ENCODE data around the gene SIGLEC7.
"Not testable (repeated sequence)": the region's sequence is repeated elsewhere in the genome, so short reads cannot be mapped to it uniquely, and the experiment has no call there.

SIGLEC7 gene

DNA sequence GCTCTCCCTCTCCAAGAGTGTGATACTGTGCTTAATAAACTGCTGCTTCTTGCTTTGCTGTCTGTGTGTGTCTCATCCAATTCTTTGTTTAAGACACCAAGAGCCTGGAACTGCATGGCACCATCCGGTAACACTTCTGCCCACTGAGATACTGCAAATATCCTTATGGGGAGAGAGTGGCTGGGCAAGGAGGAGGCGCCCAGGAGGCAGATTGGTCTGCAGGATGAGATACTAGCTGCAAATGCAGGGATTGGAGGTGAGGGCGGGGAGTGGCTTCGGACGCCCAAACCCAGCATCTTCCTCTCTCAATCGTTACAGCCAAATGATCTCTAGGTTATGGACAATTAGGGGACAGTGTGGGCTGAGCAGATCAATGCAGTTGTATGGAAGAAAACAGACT is 1.7 kb upstream of the SIGLEC7 start:
- no peak for DNase-seq

DNA sequence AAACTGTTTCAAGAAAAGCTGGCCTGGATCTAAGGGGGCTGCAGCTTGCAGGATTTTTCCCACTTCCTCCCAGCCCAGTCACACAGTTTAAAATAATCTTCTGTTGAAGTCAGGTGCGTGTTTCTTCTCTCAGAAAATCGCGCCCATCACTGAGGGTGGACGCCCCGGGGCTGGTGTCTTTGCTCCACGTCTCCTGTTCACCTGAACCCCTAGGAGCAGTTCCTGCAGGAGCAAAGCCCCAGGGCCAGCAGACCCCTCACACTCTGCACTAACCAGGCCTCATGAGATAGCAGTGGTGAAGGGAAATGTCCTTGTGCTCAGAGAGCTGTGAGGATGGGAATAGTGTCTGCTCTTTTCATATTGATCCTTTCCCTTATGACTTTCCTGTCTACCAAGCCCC is 920 bp upstream of the SIGLEC7 start:
- DNase-seq: no peak

DNA sequence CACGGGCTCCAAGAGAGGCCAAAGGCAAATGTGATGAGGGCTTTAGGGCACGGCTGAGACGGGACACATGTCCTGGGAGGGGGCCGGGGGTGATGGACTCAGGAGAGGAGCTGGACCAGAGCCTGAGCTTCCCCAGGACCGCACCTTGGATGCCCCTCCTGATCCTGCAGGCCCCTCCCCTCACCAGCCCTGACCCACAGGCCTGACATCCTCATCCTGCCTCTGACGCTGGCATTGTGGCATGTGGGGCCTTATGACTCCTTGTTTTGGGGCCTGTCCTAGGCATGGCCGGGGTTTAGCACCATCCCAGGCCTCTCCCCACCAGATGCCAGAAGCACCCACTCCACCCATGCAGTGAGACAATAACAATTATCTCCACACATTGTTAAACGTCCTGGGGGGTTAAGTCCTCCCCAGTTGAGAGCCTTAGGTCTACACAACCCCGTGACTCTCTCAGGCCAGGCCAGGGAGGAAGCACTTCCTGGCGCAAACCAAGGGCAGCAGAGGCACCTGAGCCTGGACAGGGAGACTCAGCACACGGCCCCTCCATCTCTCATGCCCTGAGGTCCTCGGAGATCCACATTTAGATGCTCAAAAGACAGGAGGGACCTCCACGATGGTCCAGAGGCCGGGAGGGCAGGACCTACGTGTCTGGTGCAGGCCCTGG is 841 bp downstream of the SIGLEC7 start:
- DNase-seq: not testable (repeated sequence)

DNA sequence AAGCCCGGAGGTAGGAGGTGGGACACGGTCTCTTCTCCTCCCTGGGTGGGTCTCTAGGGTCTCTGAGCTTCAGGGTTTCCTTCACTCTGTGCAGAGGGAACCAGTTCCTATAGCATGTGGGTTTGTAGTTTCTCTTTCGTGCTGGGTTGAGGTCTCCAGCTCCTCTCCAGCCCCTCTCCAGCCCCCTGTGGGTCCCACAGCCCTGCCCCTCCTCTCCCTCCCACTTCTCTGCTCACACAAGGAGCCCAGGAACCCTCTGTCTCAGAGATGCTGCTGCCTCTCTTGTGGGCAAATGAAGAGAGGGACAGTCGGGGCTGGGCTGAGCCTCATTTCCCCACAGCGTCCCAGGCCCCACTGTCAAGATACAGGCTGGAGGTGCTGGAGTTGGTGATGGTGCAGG is 1.4 kb downstream of the SIGLEC7 start:
- DNase-seq: no peak

DNA sequence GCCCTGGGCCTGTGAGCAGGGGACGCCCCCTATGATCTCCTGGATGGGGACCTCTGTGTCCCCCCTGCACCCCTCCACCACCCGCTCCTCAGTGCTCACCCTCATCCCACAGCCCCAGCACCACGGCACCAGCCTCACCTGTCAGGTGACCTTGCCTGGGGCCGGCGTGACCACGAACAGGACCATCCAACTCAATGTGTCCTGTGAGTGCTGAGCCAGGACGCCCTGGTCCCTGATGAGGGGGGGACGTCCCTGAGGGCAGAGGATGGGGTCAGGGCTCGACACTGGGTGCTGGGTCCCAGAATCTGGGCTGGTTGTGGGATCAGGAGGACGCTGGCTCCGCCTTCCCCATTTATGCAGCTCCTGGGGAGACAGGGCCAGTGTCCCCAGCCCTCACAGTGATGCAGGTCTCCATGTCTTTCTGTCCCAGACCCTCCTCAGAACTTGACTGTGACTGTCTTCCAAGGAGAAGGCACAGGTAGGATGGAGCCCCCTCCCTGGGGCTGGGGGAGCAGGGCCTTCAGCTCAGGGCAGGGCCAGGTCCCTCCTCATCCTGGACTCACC is 2.5 kb downstream of the SIGLEC7 start:
- DNase-seq: no peak

DNA sequence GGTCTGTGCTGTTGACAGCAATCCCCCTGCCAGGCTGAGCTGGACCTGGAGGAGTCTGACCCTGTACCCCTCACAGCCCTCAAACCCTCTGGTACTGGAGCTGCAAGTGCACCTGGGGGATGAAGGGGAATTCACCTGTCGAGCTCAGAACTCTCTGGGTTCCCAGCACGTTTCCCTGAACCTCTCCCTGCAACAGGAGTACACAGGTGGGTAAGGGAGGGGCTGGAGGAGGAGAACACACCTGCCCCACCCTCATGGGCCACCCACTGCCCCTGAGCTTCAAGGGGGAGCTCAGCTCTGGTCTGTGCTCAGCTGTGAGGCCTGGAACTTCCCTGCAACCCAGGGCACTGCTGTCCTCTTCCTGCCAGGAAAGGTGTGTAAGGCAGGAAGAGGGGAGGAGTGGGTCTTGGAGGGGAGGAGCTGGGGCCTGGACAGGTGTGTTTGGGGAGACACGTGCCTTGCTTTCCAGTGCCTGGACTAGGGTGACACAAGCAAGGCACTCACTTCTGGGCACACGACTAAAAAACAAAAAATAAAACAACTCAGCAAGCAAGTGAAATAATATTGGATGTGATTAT is 3.9 kb downstream of the SIGLEC7 start:
- DNase-seq: no peak

DNA sequence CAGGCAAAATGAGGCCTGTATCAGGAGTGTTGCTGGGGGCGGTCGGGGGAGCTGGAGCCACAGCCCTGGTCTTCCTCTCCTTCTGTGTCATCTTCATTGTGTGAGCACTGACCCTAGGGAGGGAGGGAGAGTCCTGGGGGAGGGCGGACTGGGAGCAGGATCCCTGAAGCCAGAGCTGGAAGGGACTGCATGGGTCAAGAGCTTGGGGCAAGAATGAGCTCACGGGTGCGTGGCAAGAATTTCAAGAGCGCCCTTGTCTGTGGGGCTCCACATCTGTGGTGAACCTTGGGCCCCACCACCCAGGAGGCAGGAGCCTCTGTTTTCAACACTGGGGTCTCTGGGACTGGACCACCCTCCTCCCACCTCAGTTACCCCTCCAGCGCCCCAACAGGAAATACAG is 4.7 kb downstream of the SIGLEC7 start:
- no peak for DNase-seq

DNA sequence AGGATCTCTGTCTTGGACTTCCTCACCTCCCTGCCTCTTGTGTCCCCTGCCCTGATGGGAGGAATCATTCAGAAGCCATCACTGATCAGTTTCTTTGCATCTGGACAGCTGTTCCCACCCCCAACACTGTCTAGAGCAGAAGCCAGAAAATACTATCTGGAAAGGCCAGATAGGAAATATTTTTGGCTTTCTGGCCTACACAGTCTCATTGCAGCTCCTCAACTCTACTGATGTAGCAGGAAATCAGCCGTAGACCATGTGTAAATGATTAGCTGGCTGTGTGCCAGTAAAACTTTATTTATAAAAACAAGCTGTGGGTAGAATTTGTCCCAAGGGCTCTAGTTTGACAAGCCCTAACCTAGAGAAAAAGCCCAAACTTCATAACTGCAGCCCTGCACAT is 5.6 kb downstream of the SIGLEC7 start:
- peak; percentile 34 for DNase-seq

DNA sequence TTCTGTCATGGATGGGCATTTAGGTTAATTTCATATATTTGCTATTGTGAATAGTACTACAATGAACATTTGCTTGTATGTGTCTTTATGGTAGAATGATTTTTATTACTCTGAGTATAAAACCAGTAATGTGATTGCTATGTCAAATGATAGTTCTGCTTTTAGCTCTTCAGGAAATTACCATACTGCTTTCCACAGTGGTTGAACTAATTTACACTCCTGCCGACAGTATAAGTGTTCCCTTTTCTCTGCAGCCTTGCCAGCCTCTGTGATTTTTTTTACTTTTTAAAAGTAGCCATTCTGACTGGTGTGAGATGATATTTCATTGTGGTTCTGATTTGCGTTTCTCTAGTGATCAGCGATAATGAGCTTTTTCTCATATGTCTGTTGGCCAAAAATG is 6.5 kb downstream of the SIGLEC7 start:
- no peak for DNase-seq

DNA sequence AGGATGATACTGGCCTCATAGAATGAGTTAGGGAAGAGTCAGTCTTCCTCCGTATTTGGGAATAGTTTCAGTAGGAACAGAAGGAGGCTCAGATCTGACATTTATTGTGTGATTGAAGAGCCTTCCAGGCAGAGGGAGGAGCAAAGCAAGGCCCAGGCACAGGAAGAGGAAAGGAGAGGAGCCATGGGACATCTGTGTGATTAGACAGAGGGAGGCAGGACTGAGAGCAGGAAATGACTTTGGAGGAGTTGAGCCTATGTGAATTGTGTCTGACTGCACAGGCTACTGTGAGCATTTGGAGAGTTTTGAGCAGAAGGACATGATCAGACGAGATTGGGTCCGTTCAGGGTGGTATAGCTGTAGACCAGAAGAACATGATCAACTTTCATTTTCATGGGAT is 8.5 kb downstream of the SIGLEC7 start:
- DNase-seq: no peak

DNA sequence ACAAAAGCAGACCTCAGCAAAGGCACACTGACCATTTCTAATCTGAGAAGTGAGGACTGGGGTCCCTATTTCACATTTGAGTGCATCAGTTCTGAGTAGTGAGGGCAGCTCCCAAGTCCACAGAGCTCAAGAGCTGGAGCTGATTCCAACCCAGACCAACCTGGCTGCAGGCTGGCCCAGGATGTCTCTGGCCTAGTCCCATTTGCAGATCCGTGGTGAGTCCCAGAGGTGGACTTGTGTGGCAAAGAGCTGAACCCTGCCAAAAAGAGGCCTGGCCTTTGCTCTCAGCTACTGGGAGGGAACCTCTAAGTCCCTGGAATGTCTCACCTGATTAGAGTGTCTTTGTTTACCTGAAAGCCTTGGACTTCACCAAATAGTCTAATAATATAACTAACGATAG is 14.6 kb downstream of the SIGLEC7 start:
- no peak for DNase-seq

DNA sequence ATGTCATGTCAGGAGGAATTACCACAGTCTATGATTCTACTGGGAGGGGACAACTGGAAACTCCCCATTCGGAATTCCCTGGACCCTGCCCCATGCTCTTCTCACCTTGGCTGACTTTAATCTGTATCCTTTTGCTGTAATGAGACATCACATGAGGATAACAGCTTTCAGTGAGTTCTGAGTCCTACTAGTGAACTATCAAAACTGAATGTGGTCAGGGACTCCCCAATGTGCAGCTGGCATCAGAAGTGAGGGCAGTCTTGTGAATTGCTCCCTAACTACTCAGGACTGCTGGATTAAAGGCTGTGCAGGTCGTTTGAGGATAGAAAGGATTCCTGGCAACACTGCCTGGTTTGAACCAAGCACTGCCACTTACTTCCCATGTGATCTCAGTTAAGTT is 15.2 kb downstream of the SIGLEC7 start:
- DNase-seq: no peak

DNA sequence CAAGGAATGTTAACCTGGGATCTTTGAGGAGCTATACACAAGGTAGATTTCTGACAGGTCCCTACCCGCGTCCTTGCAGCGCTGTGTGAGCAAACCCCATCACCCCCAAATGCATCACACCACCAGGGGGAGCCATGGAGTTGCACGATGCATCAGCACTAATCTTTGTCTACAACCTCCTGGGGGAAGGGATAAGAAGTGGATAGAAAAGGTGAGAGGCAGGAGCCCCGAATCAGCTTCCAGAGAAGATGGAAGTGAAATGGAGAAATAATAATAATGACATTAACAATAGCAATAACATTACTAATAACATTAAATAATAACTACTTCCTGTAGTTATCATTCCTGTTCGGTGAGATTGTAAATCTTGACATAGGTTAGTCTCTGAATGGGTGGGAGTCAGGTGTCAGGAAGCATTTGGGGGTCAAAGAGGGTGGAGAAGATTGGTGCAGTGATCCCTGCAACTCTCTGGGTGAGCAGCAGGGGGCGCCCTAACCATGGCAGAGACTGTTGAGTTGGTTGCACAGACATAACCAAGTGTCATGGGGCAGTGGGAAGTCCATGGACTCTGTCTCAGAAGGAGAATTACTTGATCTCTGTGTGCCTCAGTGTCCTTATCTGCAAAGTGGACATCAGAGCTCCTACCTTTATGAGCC is 16.5 kb downstream of the SIGLEC7 start:
- DNase-seq: peak; percentile 53

DNA sequence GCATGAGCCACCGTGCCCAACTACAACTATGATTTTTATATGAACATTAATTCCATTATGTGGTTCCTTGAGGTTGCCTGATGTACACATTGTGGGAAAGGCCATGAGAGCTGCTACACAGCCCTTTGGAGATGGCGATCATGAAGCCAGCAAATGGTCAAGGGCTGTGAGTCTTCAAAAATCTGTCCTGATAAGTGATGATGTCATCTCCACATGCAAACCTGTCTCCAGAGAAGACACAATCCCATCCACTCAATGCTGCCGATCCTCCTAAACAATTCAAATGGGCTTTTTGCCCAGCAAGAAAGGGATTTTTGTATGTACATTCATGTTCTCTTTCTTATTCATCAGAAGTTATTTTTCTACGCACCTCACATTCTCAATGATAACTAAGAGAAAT is 17.6 kb downstream of the SIGLEC7 start:
- DNase-seq: no peak

DNA sequence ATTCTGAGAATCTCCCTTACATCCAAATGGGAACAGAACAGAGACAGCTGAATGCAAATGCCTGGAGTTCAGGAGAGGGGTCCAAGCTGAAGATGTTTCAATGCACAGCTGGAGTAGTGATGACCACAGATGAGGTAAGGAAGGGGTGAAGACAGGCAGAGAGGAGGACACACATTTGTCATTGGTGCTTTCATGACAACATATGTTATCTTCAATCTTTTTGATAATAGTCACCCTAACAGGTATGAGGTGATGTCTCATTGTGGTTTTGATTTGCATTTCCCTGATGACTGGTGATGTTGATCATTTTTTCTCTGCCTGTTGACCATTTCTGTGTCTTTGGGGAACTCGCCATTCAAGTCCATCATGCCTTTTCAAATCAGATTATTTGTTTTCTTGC is 19.2 kb downstream of the SIGLEC7 start:
- no peak for DNase-seq

DNA sequence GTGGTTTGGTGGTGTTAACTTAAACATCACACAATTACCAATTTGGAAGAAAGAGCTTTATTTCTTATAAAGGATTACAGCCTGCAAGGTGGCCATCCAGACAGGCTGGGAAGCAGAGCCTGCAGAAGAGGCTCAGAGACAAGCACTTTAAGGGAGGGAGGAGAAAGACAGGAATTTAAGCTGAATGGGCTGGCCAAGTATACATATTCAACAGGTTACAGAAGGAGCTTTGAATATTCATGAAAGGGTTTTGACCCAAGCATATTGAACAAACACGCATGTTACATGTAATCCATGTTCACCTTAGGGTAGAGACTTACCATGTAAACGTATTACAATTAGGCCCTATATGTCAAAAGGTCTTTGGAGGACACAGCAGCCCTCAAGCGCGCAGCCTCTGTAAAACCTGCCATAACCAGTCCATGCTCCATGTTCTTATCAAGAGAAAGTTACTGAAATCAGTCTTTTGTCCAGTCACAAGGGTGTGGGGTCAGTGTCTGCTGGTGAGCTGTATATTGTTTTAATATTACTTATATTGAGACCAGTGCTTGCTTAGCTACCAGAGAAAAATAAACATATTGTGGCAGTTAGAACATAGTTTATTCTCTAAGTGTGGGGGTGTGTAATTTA is 19.9 kb downstream of the SIGLEC7 start:
- DNase-seq: no peak

DNA sequence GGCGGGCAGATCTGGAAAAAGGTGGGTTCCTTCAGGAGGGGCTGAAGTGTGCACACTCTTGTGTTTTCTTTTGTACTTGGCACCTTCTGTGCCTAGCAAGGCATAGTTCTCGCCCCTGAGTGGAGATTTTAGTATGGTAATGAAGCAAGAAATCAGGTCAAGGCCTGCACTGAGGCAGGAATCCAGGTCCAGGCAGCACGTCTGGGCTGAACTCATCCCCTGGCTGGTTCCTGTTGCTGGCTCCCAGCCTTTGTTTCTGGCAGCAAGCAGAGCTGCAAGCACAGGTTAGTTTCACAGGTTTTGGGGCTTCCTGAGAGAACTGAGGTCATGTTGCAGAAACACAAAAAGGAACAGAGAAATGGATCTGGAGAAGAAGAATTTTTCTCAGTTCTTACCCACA is 21.2 kb downstream of the SIGLEC7 start:
- DNase-seq: no peak

DNA sequence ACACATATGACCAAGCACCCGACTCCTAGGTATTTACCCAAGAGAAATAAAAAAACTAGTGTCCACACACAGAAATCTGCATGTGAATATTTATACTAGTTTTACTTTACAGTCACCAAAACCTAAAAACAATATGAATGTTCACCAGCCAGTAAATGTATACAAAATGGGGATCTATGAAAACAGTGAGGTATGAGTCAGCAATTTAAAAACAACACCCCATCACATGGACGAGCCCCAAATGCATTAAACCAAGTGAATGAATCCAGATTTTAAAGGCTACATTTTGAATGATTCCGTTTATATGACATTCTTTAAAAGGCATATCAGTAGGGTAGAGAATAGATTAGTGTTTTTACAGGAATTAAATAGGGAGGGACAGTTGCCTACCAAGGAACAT is 22.1 kb downstream of the SIGLEC7 start:
- DNase-seq: no peak

DNA sequence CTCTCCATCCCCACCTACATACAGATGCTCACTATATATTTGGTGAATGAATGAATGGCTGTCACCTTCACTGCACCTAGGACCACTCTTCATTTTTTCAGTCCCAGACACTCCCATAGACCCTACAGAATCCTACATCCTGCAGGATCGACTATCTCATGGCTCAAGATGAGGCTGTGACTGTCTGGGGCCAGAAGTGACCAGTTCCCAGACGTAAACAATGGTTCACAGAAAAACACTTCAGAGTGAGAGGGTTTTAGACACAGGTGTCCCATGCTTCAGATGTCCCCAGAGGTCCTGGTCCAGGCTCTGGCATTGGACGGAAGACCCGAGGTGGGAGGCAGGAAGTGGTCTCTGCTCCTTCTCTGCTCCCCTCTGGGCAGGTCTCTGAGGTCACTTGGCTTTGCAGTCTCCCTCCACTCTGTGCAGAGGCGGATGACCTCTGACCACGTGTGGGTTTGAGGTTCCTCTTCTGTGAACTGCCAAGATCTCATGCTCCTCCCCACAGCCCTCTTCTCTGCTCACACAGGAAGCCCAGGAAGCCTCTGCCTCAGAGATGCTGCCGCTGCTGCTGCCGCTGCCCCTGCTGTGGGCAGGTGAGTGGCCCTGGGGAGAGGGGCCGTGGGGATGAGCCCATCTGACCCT is 24.9 kb downstream of the SIGLEC7 start:
- DNase-seq: no peak

DNA sequence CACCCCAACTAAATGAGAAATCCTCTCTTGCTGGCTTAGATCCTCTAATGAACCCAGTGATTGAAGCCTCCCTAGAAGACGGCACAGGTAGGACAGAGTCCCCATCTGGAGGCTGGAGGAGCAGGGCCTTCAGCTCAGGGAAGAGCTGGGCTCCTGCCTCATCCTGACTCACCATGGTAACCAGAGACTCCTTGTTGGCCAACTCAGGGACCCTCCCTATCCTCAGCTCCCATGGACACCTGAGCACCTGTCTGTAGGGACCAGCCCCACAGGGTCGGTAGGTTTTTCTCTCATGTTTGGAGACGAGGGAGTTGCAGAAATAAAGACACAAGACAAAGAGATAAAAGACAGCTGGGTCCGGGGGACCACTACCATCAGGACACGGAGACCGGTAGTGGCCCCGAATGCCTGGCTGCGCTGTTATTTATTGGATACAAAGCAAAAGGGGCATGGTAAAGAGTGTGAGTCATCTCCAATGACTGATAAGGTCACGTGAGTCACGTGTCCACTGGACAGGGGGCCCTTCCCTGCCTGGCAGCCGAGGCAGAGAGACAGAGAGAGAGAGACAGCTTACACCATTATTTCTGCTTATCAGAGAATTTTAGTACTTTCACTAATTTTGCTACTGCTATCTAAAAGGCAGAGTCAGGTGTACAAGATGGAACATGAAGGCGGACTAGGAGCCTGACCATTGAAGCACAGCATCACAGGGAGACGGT is 26.6 kb downstream of the SIGLEC7 start:
- DNase-seq: no peak

DNA sequence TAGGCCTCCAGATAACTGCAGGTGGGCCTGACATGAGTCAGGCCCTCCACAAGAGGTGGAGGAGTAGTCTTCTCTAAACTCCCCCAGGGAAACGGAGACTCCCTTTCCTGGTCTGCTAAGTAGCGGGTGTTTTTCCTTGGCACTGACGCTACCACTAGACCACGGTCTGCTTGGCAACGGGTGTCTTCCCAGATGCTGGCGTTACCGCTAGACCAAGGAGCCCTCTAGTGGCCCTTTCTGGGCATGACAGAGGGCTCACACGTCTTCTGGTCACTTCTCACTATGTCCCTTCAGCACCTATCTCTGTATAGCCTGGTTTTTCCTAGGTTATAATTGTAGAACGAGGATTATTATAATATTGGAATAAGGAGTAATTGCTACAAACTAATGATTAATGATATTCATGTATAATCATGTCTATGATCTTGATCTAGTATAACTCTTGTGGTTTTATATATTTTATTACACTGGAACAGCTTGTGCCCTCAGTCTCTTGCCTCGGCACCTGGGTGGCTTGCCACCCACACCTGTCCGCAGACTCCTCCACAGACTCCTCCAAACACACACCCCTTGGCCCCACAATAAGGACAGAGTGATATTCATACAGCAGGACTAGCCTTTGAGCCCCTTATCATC is 27.3 kb downstream of the SIGLEC7 start:
- peak; percentile 79 for DNase-seq

DNA sequence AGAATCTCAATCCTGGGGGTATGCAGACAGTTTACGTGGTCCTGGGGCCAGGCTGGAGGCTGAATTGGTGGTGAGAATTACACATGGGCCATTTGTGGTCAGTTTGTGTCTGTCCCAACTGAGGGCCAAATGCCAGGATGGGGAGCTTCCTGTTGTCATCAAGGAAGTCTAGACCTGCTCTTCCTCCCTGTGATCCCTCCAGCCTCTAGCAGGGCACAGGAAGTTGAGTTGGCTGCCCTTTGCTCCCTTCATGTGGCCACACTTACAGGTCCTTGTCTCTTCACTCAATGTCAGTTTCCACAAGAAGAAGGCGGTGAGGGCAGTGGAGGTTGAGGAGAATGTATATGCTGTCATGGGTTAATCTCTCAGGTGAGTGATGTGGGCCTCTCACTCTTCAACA is 30.1 kb downstream of the SIGLEC7 start:
- no peak for DNase-seq
